ENCODE results near the gene ALPI. TPM values are rescaled to one million over a fixed set of nuclear protein-coding genes. Genes with fewer than 3 reads are reported as not detected.
"Not testable (repeated sequence)": the region's sequence is repeated elsewhere in the genome, so short reads cannot be mapped to it uniquely, and the experiment has no call there.

Gene ALPI
- total RNA-seq = not detected
- long read RNA-seq = 0 reads

GRCh38 chr2:232455426-232456255 lies at the start of gene ALPI:
ALPI (plus strand) TSS chr2:232456153; CDS start chr2:232456200, 47 bp downstream.
- no peak for ATAC-seq
- peak; percentile 55 for DNase-seq
- H3K4me1 ChIP-seq = no peaks in the 10 kb centered on the region
- no peak within 1 kb of the TSS for H3K4me3 ChIP-seq
- H3K27me3 ChIP-seq = peaks cover 24% of the 10 kb centered on the region
- intact Hi-C loops (cut with DNase I) = no loop called here
- H3K27ac ChIP-seq = no peak within 1 kb of the TSS
- no peaks in the 10 kb centered on the region for H3K36me3 ChIP-seq
- no peaks in the 10 kb centered on the region for H3K9me3 ChIP-seq
- no peak for TF ChIP-seq CTCF (IDR thresholded peaks at IDR 0.05)

GRCh38 chr2:232406556-232407310 lies 49.2 kb upstream of the ALPI start, which contains the start of gene ALPG:
ALPG (plus strand) TSS chr2:232406844; CDS start chr2:232406895, 51 bp downstream.
- ATAC-seq (no peak), DNase-seq (peak; percentile 55)
- no peaks in the 10 kb centered on the region for H3K9me3 ChIP-seq
- intact Hi-C loops (cut with DNase I) = no loop called here
- H3K36me3 ChIP-seq = no peaks in the 10 kb centered on the region
- no peaks in the 10 kb centered on the region for H3K4me1 ChIP-seq
- no peak within 1 kb of the TSS for H3K4me3 ChIP-seq
- no peak for TF ChIP-seq CTCF (IDR thresholded peaks at IDR 0.05)
- no peaks in the 10 kb centered on the region for H3K27me3 ChIP-seq
- no peak within 1 kb of the TSS for H3K27ac ChIP-seq

GRCh38 chr2:232407428-232408150 lies 48.4 kb upstream of the ALPI start:
- H3K9me3 ChIP-seq; H3K4me1 ChIP-seq; H3K4me3 ChIP-seq; H3K36me3 ChIP-seq; intact Hi-C loops (cut with DNase I); H3K27ac ChIP-seq; H3K27me3 ChIP-seq: not testable (repeated sequence)
- ATAC-seq (peak; percentile 3), DNase-seq (peak; percentile 49)

GRCh38 chr2:232408269-232408668 lies 47.7 kb upstream of the ALPI start:
- H3K36me3 ChIP-seq; H3K9me3 ChIP-seq; H3K27me3 ChIP-seq; H3K27ac ChIP-seq; intact Hi-C loops (cut with DNase I); H3K4me1 ChIP-seq; H3K4me3 ChIP-seq: not testable (repeated sequence)
- DNase-seq (peak; percentile 53), ATAC-seq (peak; percentile 13)

- H3K9me3 ChIP-seq; H3K4me1 ChIP-seq; intact Hi-C loops (cut with DNase I); H3K4me3 ChIP-seq; H3K36me3 ChIP-seq; H3K27ac ChIP-seq; H3K27me3 ChIP-seq: not testable (repeated sequence)
- DNase-seq = peak; percentile 53
- peak; percentile 38 for ATAC-seq
Observed at GRCh38 chr2:232409617-232410016, 46.3 kb upstream of the ALPI start.

- peaks cover 9% of the 10 kb centered on the region for H3K27me3 ChIP-seq
- no peaks in the 10 kb centered on the region for H3K36me3 ChIP-seq
- H3K27ac ChIP-seq = no peak overlapping the region
- no peaks in the 10 kb centered on the region for H3K4me1 ChIP-seq
- no peaks in the 10 kb centered on the region for H3K9me3 ChIP-seq
- DNase-seq (peak; percentile 50), ATAC-seq (no peak)
- no peak for TF ChIP-seq CTCF (IDR thresholded peaks at IDR 0.05)
- H3K4me3 ChIP-seq = no peak overlapping the region
- intact Hi-C loops (cut with DNase I) = no loop called here
Observed at GRCh38 chr2:232410238-232410900, 45.6 kb upstream of the ALPI start.

Measured in upper lobe of right lung (tissue), 1 donor.